GM21529 (cell line): ENCODE measurements around the gene APOL6.
"Not testable (repeated sequence)": the region's sequence is repeated elsewhere in the genome, so short reads cannot be mapped to it uniquely, and the experiment has no call there.

Experiments used
- ATAC-seq: cut with Tn5 transposase; IDR thresholded peaks from one replicate; pipeline ENCODE4 v1.9.1; 2021; ENCODE audit not compliant: unreplicated experiment

Gene APOL6

GRCh38 chr22:35617137-35617755 is 31.0 kb upstream of the APOL6 start, which contains the start of gene MB:
Gene MB (minus strand): TSS chr22:35617329. CDS start chr22:35617257, 72 bp downstream.
- ATAC-seq, result no peak

- ATAC-seq, result no peak
These were observed 29.6 kb upstream of the APOL6 start for GRCh38 chr22:35618427-35619223.

- no peak for ATAC-seq
These were observed 28.7 kb upstream of the APOL6 start for GRCh38 chr22:35619336-35620094.

- no peak for ATAC-seq
These were observed 27.5 kb upstream of the APOL6 start for GRCh38 chr22:35620624-35621251.

GRCh38 chr22:35621451-35621850 is 26.8 kb upstream of the APOL6 start:
- no peak for ATAC-seq

- no peak for ATAC-seq
These were observed 25.9 kb upstream of the APOL6 start for GRCh38 chr22:35622191-35622913.

- ATAC-seq, result not testable (repeated sequence)
These were observed 24.4 kb upstream of the APOL6 start for GRCh38 chr22:35623885-35624284.

- ATAC-seq, result no peak
These were observed 23.7 kb upstream of the APOL6 start for GRCh38 chr22:35624547-35624946.

- no peak for ATAC-seq
These were observed 22.3 kb upstream of the APOL6 start for GRCh38 chr22:35625763-35626432.

GRCh38 chr22:35627267-35628041 is 20.8 kb upstream of the APOL6 start:
- ATAC-seq, result no peak

GRCh38 chr22:35628732-35629131 is 19.5 kb upstream of the APOL6 start:
- ATAC-seq, result no peak

- ATAC-seq, result no peak
These were observed 18.6 kb upstream of the APOL6 start for GRCh38 chr22:35629406-35630216.

GRCh38 chr22:35630387-35630793 is 17.9 kb upstream of the APOL6 start:
- no peak for ATAC-seq

- ATAC-seq, result no peak
These were observed 17.4 kb upstream of the APOL6 start for GRCh38 chr22:35630891-35631290.

- no peak for ATAC-seq
These were observed 16.6 kb upstream of the APOL6 start for GRCh38 chr22:35631597-35631996.

GRCh38 chr22:35632935-35633334 is 15.3 kb upstream of the APOL6 start:
- ATAC-seq, result no peak

GRCh38 chr22:35633520-35633919 is 14.7 kb upstream of the APOL6 start:
- ATAC-seq, result no peak

- no peak for ATAC-seq
These were observed 14.2 kb upstream of the APOL6 start for GRCh38 chr22:35634015-35634414.
